ENCODE data around the gene KCNG2.
A peak's percentile ranks its signal among the peaks of the same experiment; 100 is the strongest.

The KCNG2 gene

GRCh38 chr18:79910563-79911343 lies 113.0 kb downstream of the KCNG2 start:
- Histone ChIP-seq H3K36me3 (ENCODE audit: control insufficient read depth, insufficient read depth, low read length) (no peaks in the 10 kb centered on the region), H3K9ac (ENCODE audit: low read depth, low read length) (no peak overlapping the region), H3K27ac (ENCODE audit: low read depth, low read length) (no peak overlapping the region), H3K4me3 (ENCODE audit: low read depth, low read length) (peak overlapping the region; percentile 22; the same call in 1 of the 2 replicates), H3K9me3 (ENCODE audit: control insufficient read depth, insufficient read depth, low read length) (no peaks in the 10 kb centered on the region), H3K4me1 (ENCODE audit: control insufficient read depth, insufficient read depth, low read length) (no peaks in the 10 kb centered on the region; the same call in 1 of the 2 replicates), H3K27me3 (ENCODE audit: control insufficient read depth, insufficient read depth, low read length) (no peaks in the 10 kb centered on the region)

DNA sequence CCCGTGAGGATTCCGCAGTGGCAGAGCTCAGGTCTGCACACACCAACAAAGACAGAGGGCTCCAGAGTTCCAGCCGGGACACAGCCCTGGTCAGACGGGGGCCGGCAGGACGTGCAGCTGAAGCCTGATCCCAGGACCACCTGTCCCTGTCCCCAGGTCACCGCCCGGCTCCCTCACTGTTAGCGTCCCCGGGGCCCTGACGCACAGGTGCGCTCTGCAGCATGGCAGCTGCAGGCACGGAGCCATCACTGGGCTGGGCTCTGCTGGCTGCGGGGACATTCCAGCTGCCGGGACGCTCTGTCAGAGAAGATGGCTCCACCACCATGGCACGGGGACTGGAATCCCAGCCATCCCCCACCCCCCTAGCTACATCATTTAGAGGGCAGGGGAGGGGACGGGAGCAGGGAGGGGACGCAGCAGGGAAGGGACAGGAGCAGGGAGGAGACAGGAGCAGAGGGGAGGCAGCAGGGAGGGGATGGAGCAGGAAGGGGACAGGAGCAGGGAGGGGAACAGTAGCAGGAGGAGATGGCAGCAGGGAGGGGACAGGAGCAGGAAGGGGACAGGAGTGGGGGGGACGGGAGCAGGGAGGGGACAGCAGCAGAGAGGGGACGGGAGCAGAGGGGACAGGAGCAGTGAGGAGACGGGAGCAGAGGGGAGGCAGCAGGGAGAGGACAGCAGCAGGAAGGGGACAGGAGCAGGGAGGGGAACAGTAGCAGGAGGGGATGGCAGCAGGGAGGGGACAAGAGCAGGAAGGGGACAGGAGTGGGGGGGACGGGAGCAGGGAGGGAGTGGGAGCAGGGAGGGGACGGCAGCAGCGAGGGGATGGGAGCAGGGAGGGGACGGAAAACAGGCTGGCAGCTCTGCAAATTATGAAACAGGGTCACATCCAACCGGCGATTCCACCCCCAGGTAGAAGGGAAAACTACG lies 113.9 kb downstream of the KCNG2 start:
- H3K4me1 ChIP-seq (ENCODE audit: control insufficient read depth, insufficient read depth, low read length) = no peaks in the 10 kb centered on the region; the same call in 1 of the 2 replicates
- H3K9ac ChIP-seq (ENCODE audit: low read depth, low read length) = no peak overlapping the region
- peak overlapping the region; percentile 22; the same call in 1 of the 2 replicates for H3K4me3 ChIP-seq (ENCODE audit: low read depth, low read length)
- H3K36me3 ChIP-seq (ENCODE audit: control insufficient read depth, insufficient read depth, low read length) = no peaks in the 10 kb centered on the region
- no peaks in the 10 kb centered on the region for H3K27me3 ChIP-seq (ENCODE audit: control insufficient read depth, insufficient read depth, low read length)
- no peaks in the 10 kb centered on the region for H3K9me3 ChIP-seq (ENCODE audit: control insufficient read depth, insufficient read depth, low read length)
- no peak overlapping the region for H3K27ac ChIP-seq (ENCODE audit: low read depth, low read length)

GRCh38 chr18:79912409-79912991 lies 114.8 kb downstream of the KCNG2 start:
- H3K27ac ChIP-seq (ENCODE audit: low read depth, low read length) = no peak overlapping the region
- no peaks in the 10 kb centered on the region for H3K36me3 ChIP-seq (ENCODE audit: control insufficient read depth, insufficient read depth, low read length)
- H3K27me3 ChIP-seq (ENCODE audit: control insufficient read depth, insufficient read depth, low read length) = no peaks in the 10 kb centered on the region
- H3K9ac ChIP-seq (ENCODE audit: low read depth, low read length) = no peak overlapping the region
- H3K4me3 ChIP-seq (ENCODE audit: low read depth, low read length) = no peak overlapping the region
- H3K4me1 ChIP-seq (ENCODE audit: control insufficient read depth, insufficient read depth, low read length) = no peaks in the 10 kb centered on the region; the same call in 1 of the 2 replicates
- no peaks in the 10 kb centered on the region for H3K9me3 ChIP-seq (ENCODE audit: control insufficient read depth, insufficient read depth, low read length)

GRCh38 chr18:79912994-79913831 lies 115.5 kb downstream of the KCNG2 start:
- no peaks in the 10 kb centered on the region for H3K27me3 ChIP-seq (ENCODE audit: control insufficient read depth, insufficient read depth, low read length)
- no peaks in the 10 kb centered on the region; the same call in 1 of the 2 replicates for H3K4me1 ChIP-seq (ENCODE audit: control insufficient read depth, insufficient read depth, low read length)
- no peak overlapping the region for H3K4me3 ChIP-seq (ENCODE audit: low read depth, low read length)
- H3K9me3 ChIP-seq (ENCODE audit: control insufficient read depth, insufficient read depth, low read length) = no peaks in the 10 kb centered on the region
- H3K9ac ChIP-seq (ENCODE audit: low read depth, low read length) = no peak overlapping the region
- H3K36me3 ChIP-seq (ENCODE audit: control insufficient read depth, insufficient read depth, low read length) = no peaks in the 10 kb centered on the region
- no peak overlapping the region for H3K27ac ChIP-seq (ENCODE audit: low read depth, low read length)

DNA sequence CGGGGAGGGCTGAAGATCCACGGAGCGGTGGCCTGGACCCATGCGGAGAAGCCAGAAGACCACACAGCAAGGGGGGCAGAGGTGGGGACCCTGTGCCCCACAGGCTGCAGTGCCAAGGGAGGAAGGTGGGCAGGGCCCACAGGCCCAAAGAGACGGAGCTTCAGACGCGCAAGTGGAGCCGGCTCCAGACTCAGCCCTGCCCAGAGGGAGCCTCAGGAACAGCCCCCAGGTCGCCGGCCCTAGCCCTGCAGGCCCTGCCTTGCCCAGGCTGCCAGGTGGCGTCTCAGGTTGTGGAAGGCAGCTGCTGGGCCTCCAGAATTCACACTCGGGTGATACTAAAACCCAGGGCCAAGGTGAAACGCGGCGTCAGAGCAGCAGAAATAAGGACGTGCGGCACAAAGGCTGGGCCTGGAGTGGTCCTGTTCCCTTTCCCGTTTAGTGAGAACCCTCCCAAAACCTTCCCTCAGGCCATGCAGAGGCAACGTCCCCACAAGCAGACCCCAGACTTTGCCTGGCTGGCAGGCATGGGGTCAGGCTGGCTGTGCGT lies 116.9 kb downstream of the KCNG2 start:
- no peak overlapping the region for H3K9ac ChIP-seq (ENCODE audit: low read depth, low read length)

DNA sequence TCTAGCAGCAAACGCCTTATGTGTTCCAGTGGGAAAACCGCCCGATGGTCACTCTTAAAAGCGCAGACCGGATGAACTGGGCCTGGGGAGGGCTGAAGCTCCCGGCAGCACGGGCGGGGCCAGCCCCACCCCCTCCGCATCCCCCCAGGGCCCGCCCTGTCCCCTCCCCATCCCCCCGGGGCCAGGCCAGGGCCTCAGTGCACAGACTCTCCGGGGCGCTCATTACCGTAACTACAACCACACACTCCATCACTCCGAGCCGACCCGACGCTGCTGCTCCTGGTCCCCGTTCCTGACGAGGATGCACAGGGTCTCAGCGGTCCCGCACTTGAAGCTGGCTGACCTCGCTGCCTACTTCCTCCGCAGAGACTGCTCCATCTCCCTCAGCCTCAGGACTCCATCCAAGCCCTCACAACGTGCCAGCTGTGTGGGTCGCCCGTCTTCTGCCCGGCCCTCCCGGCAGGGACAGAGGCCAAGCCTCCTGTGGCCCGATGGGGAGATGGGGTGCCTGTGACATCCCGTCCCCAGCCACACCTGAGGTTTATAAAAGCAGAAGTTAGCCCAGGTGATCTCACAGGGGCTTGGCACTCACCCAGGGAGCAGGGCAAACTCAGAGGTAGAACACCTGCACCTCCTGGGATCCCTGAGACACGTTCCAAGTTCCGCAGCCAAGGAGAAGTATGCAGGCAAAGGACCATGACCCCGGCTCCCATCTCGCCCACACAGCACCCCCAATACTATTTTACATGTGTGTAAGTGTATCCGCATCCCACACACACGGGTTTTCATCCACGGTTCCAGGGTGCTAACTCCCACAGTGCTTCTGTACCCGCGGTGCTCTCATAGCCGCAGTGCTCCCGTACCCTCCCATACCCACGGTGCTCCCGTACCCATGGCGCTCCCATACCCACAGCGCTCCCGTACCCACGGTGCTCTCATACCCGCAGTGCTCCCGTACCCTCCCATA lies 117.7 kb downstream of the KCNG2 start:
- Histone ChIP-seq H3K9me3 (ENCODE audit: control insufficient read depth, insufficient read depth, low read length) (no peaks in the 10 kb centered on the region), H3K36me3 (ENCODE audit: control insufficient read depth, insufficient read depth, low read length) (no peaks in the 10 kb centered on the region), H3K4me3 (ENCODE audit: low read depth, low read length) (no peak overlapping the region), H3K27me3 (ENCODE audit: control insufficient read depth, insufficient read depth, low read length) (no peaks in the 10 kb centered on the region), H3K27ac (ENCODE audit: low read depth, low read length) (no peak overlapping the region), H3K4me1 (ENCODE audit: control insufficient read depth, insufficient read depth, low read length) (no peaks in the 10 kb centered on the region; the same call in 1 of the 2 replicates), H3K9ac (ENCODE audit: low read depth, low read length) (no peak overlapping the region)

More for the DNA sequence above, 116.9 kb downstream of the KCNG2 start:
- Histone ChIP-seq H3K9me3 (ENCODE audit: control insufficient read depth, insufficient read depth, low read length) (no peaks in the 10 kb centered on the region), H3K4me1 (ENCODE audit: control insufficient read depth, insufficient read depth, low read length) (no peaks in the 10 kb centered on the region; the same call in 1 of the 2 replicates), H3K36me3 (ENCODE audit: control insufficient read depth, insufficient read depth, low read length) (no peaks in the 10 kb centered on the region), H3K27me3 (ENCODE audit: control insufficient read depth, insufficient read depth, low read length) (no peaks in the 10 kb centered on the region), H3K4me3 (ENCODE audit: low read depth, low read length) (no peak overlapping the region), H3K27ac (ENCODE audit: low read depth, low read length) (no peak overlapping the region)

- no peaks in the 10 kb centered on the region for H3K36me3 ChIP-seq (ENCODE audit: control insufficient read depth, insufficient read depth, low read length)
- no peaks in the 10 kb centered on the region for H3K9me3 ChIP-seq (ENCODE audit: control insufficient read depth, insufficient read depth, low read length)
- H3K27me3 ChIP-seq (ENCODE audit: control insufficient read depth, insufficient read depth, low read length) = no peaks in the 10 kb centered on the region
- H3K4me3 ChIP-seq (ENCODE audit: low read depth, low read length) = no peak overlapping the region
- no peaks in the 10 kb centered on the region; the same call in 1 of the 2 replicates for H3K4me1 ChIP-seq (ENCODE audit: control insufficient read depth, insufficient read depth, low read length)
- no peak overlapping the region for H3K9ac ChIP-seq (ENCODE audit: low read depth, low read length)
- H3K27ac ChIP-seq (ENCODE audit: low read depth, low read length) = no peak overlapping the region
Observed at GRCh38 chr18:79916128-79916494, 118.4 kb downstream of the KCNG2 start.

- H3K27me3 ChIP-seq (ENCODE audit: control insufficient read depth, insufficient read depth, low read length) = no peaks in the 10 kb centered on the region
- H3K36me3 ChIP-seq (ENCODE audit: control insufficient read depth, insufficient read depth, low read length) = no peaks in the 10 kb centered on the region
- H3K27ac ChIP-seq (ENCODE audit: low read depth, low read length) = no peak overlapping the region
- no peaks in the 10 kb centered on the region; the same call in 1 of the 2 replicates for H3K4me1 ChIP-seq (ENCODE audit: control insufficient read depth, insufficient read depth, low read length)
- no peak overlapping the region for H3K9ac ChIP-seq (ENCODE audit: low read depth, low read length)
- H3K4me3 ChIP-seq (ENCODE audit: low read depth, low read length) = no peak overlapping the region
- no peaks in the 10 kb centered on the region for H3K9me3 ChIP-seq (ENCODE audit: control insufficient read depth, insufficient read depth, low read length)
Observed at GRCh38 chr18:79916546-79917168, 118.9 kb downstream of the KCNG2 start.

GRCh38 chr18:79917169-79917852 lies 119.6 kb downstream of the KCNG2 start:
- Histone ChIP-seq H3K36me3 (ENCODE audit: control insufficient read depth, insufficient read depth, low read length) (no peaks in the 10 kb centered on the region), H3K4me1 (ENCODE audit: control insufficient read depth, insufficient read depth, low read length) (no peaks in the 10 kb centered on the region; the same call in 1 of the 2 replicates)

More at GRCh38 chr18:79917169-79917852, 119.6 kb downstream of the KCNG2 start:
- Histone ChIP-seq H3K27me3 (ENCODE audit: control insufficient read depth, insufficient read depth, low read length) (no peaks in the 10 kb centered on the region), H3K9me3 (ENCODE audit: control insufficient read depth, insufficient read depth, low read length) (no peaks in the 10 kb centered on the region), H3K27ac (ENCODE audit: low read depth, low read length) (no peak overlapping the region), H3K4me3 (ENCODE audit: low read depth, low read length) (no peak overlapping the region), H3K9ac (ENCODE audit: low read depth, low read length) (no peak overlapping the region)

Measured in HUES48 (cell line).